ENCODE results near the gene LCOR.

The LCOR gene

GRCh38 chr10:96833220-96834001, 1.3 kb downstream of the LCOR start:
- Histone ChIP-seq H3K4me1 (ENCODE audit: control insufficient read depth in 1 of 2, insufficient read depth in 1 of 2, low read depth in 1 of 2, low read length in 1 of 2) (peaks cover 47 to 53% of the 10 kb centered on the region in 2 experiments), H3K9me3 (no peaks in the 10 kb centered on the region), H3K4me3 (ENCODE audit: low read depth in 1 of 2, low read length in 1 of 2) (peak overlapping the region; percentile 84 to 89), H3K27me3 (no peaks in the 10 kb centered on the region), H3K36me3 (no peaks in the 10 kb centered on the region), H3K27ac (peak overlapping the region; percentile 96)
- no peak for TF ChIP-seq CTCF (IDR thresholded peaks at IDR 0.05)

DNA sequence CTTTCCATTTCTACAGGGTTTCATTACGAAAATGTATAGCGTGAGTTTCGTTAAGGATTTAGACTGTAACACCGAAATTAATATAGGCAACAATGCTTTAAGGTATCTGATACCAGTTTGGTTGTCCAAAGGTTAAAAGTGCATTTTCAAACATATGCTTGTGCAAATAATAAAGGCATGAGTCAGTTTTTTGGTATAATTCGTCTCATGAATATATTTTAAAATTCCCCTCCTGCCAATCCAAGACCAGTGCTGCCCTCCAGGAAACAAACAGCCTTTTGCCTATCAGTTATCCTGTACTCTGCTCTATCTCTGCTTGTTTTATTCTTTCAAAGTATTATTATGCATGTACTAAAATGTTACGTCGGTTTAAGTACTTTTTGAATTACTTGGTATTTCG, 2.0 kb downstream of the LCOR start:
- no peaks in the 10 kb centered on the region for H3K27me3 ChIP-seq
- no peaks in the 10 kb centered on the region for H3K36me3 ChIP-seq
- H3K27ac ChIP-seq: peak overlapping the region; percentile 96
- peaks cover 47 to 53% of the 10 kb centered on the region in 2 experiments for H3K4me1 ChIP-seq (ENCODE audit: control insufficient read depth in 1 of 2, insufficient read depth in 1 of 2, low read depth in 1 of 2, low read length in 1 of 2)
- H3K9me3 ChIP-seq: no peaks in the 10 kb centered on the region
- no peak for TF ChIP-seq CTCF (IDR thresholded peaks at IDR 0.05)
- peak overlapping the region; percentile 84 to 89 for H3K4me3 ChIP-seq (ENCODE audit: low read depth in 1 of 2, low read length in 1 of 2)

DNA sequence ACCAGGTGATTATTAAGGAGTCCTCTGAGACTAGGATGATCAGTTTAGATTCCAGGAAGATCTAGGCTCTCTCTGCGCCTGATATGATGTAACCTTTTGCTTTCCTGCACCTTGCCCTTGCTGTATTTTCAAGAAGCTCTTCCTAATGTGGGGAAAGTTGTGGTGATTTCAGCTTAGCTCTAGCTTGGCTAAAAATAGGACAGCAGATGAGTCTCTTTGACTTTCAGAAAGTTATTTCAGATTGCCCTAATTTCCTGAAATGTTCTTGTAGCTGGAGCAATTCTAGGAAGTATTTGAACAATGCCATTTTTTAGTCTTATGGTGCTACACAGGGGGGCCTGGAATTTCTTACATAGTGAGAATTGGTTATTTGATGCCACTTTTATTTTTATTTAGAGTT, 3.8 kb downstream of the LCOR start:
- Histone ChIP-seq H3K27me3 (no peaks in the 10 kb centered on the region), H3K9me3 (no peaks in the 10 kb centered on the region), H3K4me1 (ENCODE audit: control insufficient read depth in 1 of 2, insufficient read depth in 1 of 2, low read depth in 1 of 2, low read length in 1 of 2) (peaks cover 44 to 48% of the 10 kb centered on the region in 2 experiments), H3K27ac (peak overlapping the region; percentile 53), H3K36me3 (no peaks in the 10 kb centered on the region), H3K4me3 (ENCODE audit: low read depth in 1 of 2, low read length in 1 of 2) (no peak overlapping the region)
- no peak for TF ChIP-seq CTCF (IDR thresholded peaks at IDR 0.05)

GRCh38 chr10:96838529-96838928, 6.4 kb downstream of the LCOR start:
- H3K9me3 ChIP-seq: no peaks in the 10 kb centered on the region
- no peak overlapping the region for H3K4me3 ChIP-seq (ENCODE audit: low read depth in 1 of 2, low read length in 1 of 2)
- no peaks in the 10 kb centered on the region for H3K36me3 ChIP-seq
- TF ChIP-seq CTCF (IDR thresholded peaks at IDR 0.05): no peak
- no peaks in the 10 kb centered on the region for H3K27me3 ChIP-seq
- H3K27ac ChIP-seq: no peak overlapping the region
- H3K4me1 ChIP-seq (ENCODE audit: control insufficient read depth in 1 of 2, insufficient read depth in 1 of 2, low read depth in 1 of 2, low read length in 1 of 2): peaks cover 41 to 43% of the 10 kb centered on the region in 2 experiments

DNA sequence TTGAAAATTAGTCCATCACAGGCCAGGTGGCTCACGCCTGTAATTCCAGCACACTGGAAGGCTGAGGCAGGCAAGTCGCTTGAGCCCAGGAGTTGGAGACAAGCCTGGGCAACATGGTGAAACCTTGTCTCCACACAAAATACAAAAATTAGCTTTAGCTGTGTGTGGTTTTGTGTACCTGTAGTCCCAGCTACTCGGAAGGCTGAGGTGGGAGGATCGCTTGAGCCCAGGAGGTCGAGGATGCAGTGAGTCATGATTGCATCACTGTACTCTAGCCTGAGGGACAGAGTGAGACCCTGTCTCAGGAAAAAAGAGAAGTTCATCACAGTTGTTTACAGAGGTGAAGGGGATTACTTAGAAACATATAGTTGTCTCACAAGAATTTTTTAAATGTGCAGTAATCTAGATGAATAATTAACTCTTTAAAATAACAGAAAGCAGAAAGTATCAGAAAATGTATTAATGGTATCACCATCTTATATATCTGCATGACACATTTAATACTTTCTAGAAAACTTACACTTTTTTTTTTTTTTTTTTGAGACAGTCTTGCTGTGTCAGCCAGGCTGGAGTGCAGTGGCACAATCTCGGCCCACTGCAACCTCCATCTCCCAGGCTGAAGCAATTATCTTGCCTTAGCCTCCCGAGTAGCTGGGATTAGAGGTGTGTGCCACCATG, 8.9 kb downstream of the LCOR start:
- Histone ChIP-seq H3K9me3 (no peaks in the 10 kb centered on the region), H3K27me3 (no peaks in the 10 kb centered on the region), H3K27ac (peak overlapping the region; percentile 73), H3K4me1 (ENCODE audit: control insufficient read depth in 1 of 2, insufficient read depth in 1 of 2, low read depth in 1 of 2, low read length in 1 of 2) (peaks cover 22 to 25% of the 10 kb centered on the region in 2 experiments), H3K4me3 (ENCODE audit: low read depth in 1 of 2, low read length in 1 of 2) (no peak overlapping the region), H3K36me3 (no peaks in the 10 kb centered on the region)
- no peak for TF ChIP-seq CTCF (IDR thresholded peaks at IDR 0.05)
